Measurements from ENCODE around the gene CARMIL1.

GRCh38 chr6:25302677-25303128 is 23.5 kb downstream of the CARMIL1 start:
- TF ChIP-seq CTCF (conservative IDR thresholded peaks at IDR 0.05 in 1 of 2, IDR thresholded peaks at IDR 0.05 in 1 of 2; ENCODE audit: extremely low read depth in 1 of 2, insufficient read depth in 1 of 2, low read depth in 1 of 2, low read length in 2 of 2) (no peak), EZH2 (IDR thresholded peaks at IDR 0.05; ENCODE audit: borderline replicate concordance, low read length) (no peak)
